MV-4-11 (cell line): ENCODE data around the gene CSRP1.
"Not testable (repeated sequence)": the region's sequence is repeated elsewhere in the genome, so short reads cannot be mapped to it uniquely, and the experiment has no call there.

ENCODE experiments used
- DNase-seq: peaks from one replicate; lab custom pipeline; 2025; lab: John Stamatoyannopoulos, UW

CSRP1 gene

GRCh38 chr1:201476670-201477344, 30.1 kb downstream of the CSRP1 start:
- DNase-seq = peak; percentile 29

GRCh38 chr1:201475915-201476669, 30.8 kb downstream of the CSRP1 start:
- no peak for DNase-seq

GRCh38 chr1:201475130-201475529, 31.8 kb downstream of the CSRP1 start:
- DNase-seq = no peak

DNA sequence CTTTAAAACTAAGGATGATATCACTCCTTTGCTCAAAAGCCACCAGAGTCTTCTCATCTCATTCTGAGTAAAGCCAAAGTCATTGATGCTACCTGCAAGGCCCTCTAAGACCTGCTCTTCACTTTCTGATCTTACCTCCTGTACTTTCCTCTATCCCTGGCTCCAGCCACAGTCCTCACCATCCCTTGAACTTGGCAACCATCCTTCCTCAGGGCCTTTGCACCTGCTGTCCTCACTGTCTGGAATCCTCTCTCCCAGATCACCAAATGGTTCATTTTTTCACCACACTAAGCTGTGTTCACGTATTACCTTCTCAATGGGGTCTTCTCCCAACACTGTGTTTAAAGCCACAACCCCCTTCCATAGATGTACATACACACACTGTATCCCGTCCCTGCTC, 33.6 kb downstream of the CSRP1 start:
- no peak for DNase-seq

- DNase-seq = not testable (repeated sequence)
Observed at GRCh38 chr1:201472321-201472720, 34.6 kb downstream of the CSRP1 start.

- DNase-seq = no peak
Observed at GRCh38 chr1:201471772-201472171, 35.2 kb downstream of the CSRP1 start.

DNA sequence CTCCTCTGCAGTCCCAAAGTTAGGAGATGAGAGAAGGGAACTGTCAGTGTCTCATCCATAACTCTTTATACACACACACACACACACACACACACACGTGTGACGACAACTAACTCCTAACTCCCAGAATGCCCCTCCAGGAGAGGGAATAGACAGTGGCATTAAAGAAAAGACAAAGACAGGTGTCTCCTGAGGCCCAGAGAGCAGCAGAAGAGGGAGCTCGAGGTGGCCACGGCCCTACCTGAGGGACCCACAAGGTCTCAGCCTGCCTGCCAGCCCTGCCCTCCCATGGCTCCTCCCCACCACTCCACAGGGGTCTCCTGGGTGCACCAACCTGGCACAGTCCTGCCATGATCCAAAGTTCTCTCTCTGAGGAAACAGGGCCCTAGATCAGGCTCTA, 36.3 kb downstream of the CSRP1 start:
- no peak for DNase-seq

DNA sequence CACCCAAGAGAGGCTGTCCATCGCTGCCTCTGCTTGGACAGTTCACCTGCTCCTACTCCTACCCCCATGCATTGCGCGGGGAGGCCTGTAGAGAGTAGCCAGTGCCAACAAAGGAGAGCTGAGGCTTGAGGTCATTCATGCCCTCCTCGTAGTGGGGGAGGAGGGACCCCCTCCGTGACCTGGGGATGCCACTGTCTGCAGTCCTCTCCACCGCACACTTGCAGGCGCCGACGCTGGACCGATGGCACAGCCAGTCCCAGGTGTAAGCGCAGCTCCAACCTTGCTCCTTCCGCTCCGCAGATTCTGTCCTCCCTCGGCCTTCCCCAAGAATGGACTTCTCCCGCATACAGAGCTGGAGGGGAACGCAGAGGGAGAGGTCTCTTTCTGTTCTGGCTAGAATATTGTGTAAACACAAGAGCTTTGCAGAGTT, 37.3 kb downstream of the CSRP1 start:
- DNase-seq = no peak

- DNase-seq = peak; percentile 71
Observed at GRCh38 chr1:201468844-201469644, 37.9 kb downstream of the CSRP1 start, which contains the start of gene PHLDA3. TSS of gene PHLDA3 (minus strand) at chr1:201469188. CDS start at chr1:201468786, 402 bp downstream.

GRCh38 chr1:201468501-201468843, 38.5 kb downstream of the CSRP1 start:
- peak; percentile 20 for DNase-seq

DNA sequence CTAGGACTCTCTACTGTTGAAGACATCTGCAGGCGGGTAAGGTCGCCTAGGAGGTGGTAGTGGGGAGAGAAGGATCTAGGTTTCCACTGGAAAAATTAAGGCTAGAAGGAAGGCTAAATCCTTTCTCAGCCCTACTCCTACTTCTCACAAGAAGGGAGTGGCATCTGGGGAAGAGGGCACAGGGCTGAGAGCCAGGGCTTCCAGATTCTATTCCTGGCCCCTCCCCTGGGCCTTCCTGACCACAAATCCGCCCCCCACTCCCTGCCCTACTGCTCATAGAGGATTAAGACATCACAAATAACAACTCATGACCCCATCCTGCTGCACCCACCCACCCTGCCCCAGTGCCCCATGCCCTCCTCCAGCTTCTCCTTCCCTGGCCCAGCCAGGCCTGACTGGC, 40.4 kb downstream of the CSRP1 start:
- DNase-seq = no peak

GRCh38 chr1:201465698-201466290, 41.1 kb downstream of the CSRP1 start:
- no peak for DNase-seq

DNA sequence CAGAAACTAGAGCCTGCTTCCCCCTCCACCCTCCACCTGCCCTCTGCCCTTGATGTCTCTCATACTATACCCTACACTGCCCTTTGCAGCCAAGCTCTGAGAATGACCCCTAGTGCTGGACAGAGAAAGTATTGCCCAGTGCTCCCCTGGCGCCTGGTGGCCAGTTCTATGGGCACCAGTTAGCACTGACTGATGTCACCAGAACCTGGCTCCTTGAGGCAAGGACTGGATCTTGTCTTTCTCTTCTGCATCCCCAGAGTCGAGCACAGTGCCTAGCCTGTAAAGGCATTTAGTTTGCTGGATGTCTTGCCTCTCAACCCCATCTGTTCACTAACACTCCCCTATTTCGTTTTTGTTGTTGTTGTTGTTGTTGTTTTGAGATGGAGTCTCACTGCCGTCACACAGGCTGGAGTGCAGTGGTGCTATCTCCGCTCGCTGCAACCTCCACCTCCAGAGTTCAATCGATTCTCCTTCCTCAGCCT, 43.8 kb downstream of the CSRP1 start:
- peak; percentile 18 for DNase-seq

DNA sequence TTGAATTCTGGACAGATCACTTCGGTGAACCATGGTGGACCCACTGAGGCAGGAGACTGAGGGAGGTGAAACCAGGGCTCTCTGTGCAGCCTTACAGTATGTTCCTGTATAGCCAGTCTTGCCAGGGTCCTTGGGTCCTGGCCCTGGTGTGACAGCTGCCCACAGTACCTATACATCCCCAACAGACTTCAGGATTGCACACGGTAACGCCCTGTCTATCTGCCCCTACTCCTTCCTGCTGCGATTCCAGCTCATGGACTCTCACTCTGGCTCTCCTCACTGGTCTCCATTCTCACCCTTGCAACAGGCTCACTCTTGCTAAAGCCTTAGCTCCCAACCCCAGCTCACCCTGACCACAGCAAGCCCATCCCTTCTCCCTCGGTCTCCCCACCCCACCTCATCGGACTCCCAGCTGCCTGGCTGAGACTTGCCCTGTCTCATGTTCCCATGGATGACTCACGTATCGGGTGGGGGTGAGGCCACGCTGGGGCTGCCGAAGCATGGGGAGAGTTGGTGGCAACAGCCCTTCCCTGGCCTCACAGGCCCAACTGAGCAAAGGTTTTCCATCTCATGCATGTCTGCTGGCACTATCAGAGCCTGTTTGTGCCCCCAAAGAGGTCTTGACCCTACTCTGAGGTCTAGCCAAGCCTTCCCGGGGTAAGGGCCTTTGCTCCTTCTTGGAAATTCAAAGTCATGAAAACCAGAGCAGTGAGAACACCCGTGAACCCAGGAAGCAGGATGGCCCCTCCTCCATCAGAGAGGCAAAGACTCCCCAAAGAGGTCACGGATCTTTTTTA, 45.1 kb downstream of the CSRP1 start:
- DNase-seq = peak; percentile 87

DNA sequence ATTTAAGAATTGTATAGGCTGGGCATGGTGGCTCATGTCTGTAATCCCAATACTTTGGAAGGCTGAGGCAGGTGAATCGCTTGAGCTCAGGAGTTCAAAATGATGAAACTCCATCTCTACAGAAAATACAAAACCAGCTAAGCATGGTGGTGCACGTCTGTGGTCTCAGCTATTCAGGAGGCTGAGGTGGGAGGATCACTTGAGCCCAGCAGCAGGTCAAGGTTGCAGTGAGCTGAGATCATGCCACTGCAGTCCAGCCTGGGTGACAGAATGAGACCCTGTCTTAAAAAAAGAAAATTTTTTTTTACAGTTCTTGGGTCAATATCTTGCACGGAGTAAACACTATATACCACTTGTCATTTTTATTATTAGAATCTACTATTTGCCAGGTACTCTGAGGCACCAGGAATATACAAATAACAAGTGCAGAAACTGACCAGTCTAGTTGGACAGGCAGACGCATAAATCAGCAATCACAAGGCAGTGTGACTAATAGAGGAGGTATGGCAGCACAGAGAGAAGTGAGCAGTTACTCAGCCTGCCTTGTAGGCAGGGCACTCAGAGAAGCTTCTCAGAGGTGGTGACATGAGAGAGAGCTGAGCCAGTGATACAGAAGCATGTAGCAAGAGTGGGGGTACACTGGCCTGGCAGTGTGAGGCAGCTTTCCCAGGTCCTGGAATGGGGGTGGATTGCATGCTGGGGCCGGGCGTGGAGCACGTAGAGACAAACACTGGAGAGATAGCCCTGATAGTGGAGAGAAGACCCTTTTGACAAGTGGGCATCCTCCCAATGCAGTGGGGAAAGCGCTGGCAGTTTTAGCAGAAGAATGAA, 45.9 kb downstream of the CSRP1 start:
- DNase-seq = peak; percentile 72

DNA sequence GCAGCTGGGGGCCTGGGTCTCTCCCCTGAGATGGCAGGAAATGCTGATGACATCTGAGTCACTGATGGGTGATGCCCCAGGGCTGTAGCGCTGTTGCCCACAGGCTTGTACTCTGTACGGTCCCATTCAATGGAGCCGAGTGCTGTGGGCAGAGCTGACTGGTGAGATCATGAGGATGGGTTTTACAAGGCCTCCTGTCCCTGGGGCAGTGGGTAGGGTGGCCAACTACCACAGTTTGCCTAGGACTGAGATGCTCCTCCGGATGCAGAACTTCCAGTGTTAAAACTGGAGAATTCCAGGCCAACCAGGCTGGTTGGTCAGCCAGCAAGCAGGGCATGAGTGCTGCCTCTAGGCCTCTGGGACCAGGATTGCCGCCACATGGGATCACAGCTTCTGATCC, 47.1 kb downstream of the CSRP1 start:
- no peak for DNase-seq

DNA sequence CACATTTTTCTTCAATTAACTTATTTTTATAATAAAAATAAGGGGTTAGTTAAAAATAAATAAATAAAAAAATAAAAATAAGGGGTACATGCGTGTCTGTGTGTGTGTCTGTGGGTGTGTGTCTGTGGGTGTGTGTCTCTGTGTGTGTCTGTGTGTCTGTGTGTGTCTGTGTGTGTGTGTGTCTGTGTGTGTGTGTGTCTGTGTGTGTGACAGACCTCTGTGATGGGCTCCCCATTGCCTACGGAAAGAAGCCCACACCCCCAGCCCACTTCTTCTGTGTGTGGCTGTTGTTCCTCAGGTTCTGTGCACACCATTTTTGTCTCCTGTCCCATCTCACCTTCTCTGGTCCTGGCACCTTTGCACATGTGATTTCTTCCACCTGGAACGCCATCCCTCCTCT, 47.9 kb downstream of the CSRP1 start:
- no peak for DNase-seq

DNA sequence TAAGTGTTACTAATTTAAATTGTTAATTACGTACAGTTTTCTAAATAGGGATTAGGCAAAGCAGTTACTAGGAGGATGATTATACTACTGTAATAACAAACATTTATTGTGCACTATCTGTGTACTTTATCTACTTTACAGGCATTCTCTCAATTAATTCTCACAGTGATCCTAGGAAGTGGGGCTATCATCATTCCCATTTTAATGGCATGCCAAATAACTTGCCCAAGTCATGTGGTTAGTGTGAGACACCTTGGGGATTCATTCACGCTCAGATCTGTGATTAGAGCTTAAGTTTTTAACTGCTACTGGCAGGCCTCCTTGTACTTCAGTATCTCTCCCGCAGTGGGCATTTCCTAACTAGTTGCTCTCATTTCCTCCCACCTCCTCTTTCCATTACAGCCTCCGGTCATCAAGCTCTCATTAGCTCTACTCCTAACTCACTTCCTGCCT, 49.4 kb downstream of the CSRP1 start:
- DNase-seq = no peak

DNA sequence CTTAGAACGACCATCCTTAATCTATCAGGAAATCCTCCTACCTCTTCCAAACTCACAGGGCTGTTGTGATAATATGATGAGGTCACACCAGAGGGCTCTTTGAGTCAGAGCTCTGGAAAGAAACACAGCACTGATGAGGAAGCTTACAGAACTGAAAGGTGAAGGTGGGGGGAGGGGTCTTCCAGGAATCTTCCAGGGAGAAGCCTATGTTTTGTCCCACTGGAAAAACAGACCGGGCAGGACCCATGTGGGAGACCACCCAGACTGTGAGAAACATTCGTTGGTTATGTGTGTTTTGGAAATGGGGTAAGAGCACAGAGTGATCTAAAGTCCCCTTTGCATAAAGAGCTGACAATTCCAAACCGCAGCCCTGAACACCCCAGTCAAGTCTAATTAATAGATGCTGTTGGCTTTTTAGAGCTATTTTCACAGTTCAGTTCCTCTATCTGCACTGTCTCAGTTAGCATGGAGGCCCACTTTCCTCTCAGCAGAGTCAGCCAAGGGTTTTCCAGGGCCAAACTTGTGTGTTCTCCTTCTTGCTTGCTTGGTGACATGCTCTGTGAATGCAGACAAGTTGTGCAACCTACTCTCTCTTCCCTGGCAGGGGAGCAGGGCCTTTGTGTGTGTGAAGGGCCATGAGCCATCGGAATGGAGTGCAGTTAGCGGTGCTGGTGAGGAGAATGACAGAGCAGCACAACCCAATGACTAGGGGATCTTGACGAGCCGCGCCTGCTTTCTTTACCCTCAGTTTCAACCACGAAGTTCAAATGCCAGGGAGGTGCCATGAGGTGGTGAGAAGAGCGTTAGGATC, 50.2 kb downstream of the CSRP1 start:
- DNase-seq = peak; percentile 87

- no peak for DNase-seq
Observed at GRCh38 chr1:201455098-201455497, 51.8 kb downstream of the CSRP1 start.
